Measurements from ENCODE around the gene NDNF. TPM values are rescaled to one million over a fixed set of nuclear protein-coding genes. Genes with fewer than 3 reads are reported as not detected.

Gene NDNF
- total RNA-seq, 1 donor = 0.86 TPM

DNA sequence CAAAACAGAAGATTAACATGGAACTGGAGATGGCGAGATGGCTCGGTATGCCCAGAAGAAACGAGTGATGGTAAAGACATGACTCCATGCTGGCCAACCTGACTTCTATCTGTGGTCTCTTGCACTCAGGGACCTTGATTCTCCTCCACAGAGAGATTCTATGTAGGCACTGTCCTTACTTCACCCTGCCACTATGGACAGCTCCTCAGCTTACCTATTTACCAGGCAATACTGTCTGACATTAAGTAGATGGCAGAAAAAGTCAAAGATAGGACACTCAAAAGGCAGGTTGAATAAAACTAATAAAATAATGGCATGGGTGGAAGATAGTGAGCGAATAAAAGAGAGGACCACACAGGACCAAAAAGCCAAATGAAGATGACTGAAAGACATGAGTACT is 35.2 kb upstream of the NDNF start:
- no peak overlapping the region for H3K4me3 ChIP-seq (ENCODE audit: low read depth, low read length)
- TF ChIP-seq, protein P1, sequence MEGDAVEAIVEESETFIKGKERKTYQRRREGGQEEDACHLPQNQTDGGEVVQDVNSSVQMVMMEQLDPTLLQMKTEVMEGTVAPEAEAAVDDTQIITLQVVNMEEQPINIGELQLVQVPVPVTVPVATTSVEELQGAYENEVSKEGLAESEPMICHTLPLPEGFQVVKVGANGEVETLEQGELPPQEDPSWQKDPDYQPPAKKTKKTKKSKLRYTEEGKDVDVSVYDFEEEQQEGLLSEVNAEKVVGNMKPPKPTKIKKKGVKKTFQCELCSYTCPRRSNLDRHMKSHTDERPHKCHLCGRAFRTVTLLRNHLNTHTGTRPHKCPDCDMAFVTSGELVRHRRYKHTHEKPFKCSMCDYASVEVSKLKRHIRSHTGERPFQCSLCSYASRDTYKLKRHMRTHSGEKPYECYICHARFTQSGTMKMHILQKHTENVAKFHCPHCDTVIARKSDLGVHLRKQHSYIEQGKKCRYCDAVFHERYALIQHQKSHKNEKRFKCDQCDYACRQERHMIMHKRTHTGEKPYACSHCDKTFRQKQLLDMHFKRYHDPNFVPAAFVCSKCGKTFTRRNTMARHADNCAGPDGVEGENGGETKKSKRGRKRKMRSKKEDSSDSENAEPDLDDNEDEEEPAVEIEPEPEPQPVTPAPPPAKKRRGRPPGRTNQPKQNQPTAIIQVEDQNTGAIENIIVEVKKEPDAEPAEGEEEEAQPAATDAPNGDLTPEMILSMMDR (IDR thresholded peaks at IDR 0.05; ENCODE audit: insufficient read depth, low read depth, low read length) = no peak
- no peak for DNase-seq (ENCODE audit: low read depth)

- no peak overlapping the region for H3K4me3 ChIP-seq (ENCODE audit: low read depth, low read length)
- no peak for DNase-seq (ENCODE audit: low read depth)
- TF ChIP-seq, protein P1 (IDR thresholded peaks at IDR 0.05; ENCODE audit: insufficient read depth, low read depth, low read length) = no peak
Observed at GRCh38 chr4:121100093-121100775, 27.9 kb upstream of the NDNF start.

DNA sequence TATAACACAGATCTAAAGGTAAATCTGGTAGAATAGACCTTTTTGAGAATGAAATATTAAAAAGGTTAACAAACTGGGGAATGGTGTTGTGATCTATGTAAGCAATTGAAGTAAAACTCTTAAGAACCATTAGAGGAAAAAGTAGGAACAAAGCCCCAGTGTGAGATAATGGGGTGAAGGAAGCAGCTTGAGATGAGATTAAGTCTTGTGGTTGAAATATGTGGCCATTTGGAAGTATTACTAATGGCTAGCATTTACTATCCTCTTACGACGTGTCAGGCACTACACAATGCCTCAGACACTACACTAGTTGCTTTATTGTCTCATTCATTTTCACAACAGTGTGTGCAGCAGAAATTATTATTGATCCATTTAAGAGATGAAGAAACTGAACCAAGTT is 25.9 kb upstream of the NDNF start:
- no peak for DNase-seq (ENCODE audit: low read depth)
- TF ChIP-seq, protein P1 (IDR thresholded peaks at IDR 0.05; ENCODE audit: insufficient read depth, low read depth, low read length) = no peak
- H3K4me3 ChIP-seq (ENCODE audit: low read depth, low read length) = no peak overlapping the region

DNA sequence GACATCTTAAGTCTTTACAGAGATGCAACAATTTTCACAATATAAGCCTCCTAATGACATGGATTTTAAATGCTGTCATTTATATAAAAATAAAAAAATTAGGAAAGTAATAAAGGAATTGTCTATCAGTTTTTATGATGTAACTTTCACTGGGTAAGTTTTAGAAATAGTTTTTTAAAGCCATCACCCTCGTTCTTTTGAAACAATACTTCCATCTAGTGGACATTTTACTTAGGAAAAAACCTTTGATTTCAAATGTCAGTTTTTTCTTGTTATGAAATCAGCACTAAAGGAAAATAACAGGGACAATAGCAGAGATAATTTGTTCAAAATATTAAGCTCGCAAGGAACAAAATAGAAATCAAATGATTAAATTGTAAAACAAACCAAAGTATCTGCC is 24.3 kb upstream of the NDNF start:
- peak; percentile 51 for DNase-seq (ENCODE audit: low read depth)
- H3K4me3 ChIP-seq (ENCODE audit: low read depth, low read length) = no peak overlapping the region
- TF ChIP-seq, protein P1 (IDR thresholded peaks at IDR 0.05; ENCODE audit: insufficient read depth, low read depth, low read length) = peak; percentile 45

DNA sequence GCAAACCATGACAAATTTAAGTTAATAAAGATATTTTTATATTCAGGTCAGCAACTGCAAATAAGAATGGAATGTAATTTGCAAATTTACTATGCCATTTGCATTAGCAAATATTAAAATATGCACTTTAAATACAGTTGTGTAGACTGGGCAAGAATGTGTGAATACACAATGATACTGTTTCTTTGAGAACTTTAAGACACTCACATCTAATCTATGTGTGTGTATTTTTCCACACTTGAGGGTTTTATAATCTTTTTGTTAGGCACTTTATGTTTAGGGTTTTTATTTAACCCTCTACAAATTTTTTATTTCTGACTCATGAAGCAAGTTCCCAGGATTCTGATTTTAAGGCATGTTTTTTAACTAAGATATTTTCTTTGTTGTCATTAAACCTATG is 23.9 kb upstream of the NDNF start:
- DNase-seq (ENCODE audit: low read depth) = no peak
- no peak overlapping the region for H3K4me3 ChIP-seq (ENCODE audit: low read depth, low read length)
- TF ChIP-seq, protein P1 (IDR thresholded peaks at IDR 0.05; ENCODE audit: insufficient read depth, low read depth, low read length) = no peak

- no peak for DNase-seq (ENCODE audit: low read depth)
- TF ChIP-seq, protein P1 (IDR thresholded peaks at IDR 0.05; ENCODE audit: insufficient read depth, low read depth, low read length) = no peak
- H3K4me3 ChIP-seq (ENCODE audit: low read depth, low read length) = no peak overlapping the region
Observed at GRCh38 chr4:121094297-121094966, 22.1 kb upstream of the NDNF start.

Measured in fibroblast of villous mesenchyme (primary cell).